Astrocyte (in vitro differentiated cells and primary cell): Measurements from ENCODE around the gene SYT3. TPM values are rescaled to one million over a fixed set of nuclear protein-coding genes. Genes with fewer than 3 reads are reported as not detected.
"Not testable (repeated sequence)": the region's sequence is repeated elsewhere in the genome, so short reads cannot be mapped to it uniquely, and the experiment has no call there.

ENCODE experiments used
- DNase-seq: peaks from one replicate; pipeline ENCODE4 v3.0.0-alpha.2; 2010; ENCODE audit warnings: low read depth
- FAIRE-seq: peaks from 2 replicates; lab custom pipeline; 2011; peaks lifted over from hg19 to GRCh38; lab: Jason Lieb, UNC
- H2AFZ ChIP-seq: 2 replicates; pipeline ENCODE4 v1.6.0; 2012; ENCODE audit warnings: low read depth, low read length, inconsistent platforms
- H3K27ac ChIP-seq: 2 replicates; pipeline ENCODE4 v1.5.1; 2011; ENCODE audit warnings: low read depth, low read length, inconsistent platforms
- H3K27me3 ChIP-seq: 2 replicates; pipeline ENCODE4 v1.6.0; 2011; ENCODE audit warnings: low read length, inconsistent platforms; ENCODE audit not compliant: insufficient read depth
- H3K36me3 ChIP-seq: 2 replicates; pipeline ENCODE4 v1.5.1; 2011; ENCODE audit warnings: low read length, inconsistent platforms; ENCODE audit not compliant: insufficient read depth
- H3K4me1 ChIP-seq: 2 replicates; pipeline ENCODE4 v1.5.1; 2011; ENCODE audit warnings: low read length, inconsistent platforms; ENCODE audit not compliant: insufficient read depth
- H3K4me2 ChIP-seq: 2 replicates; pipeline ENCODE4 v1.6.0; 2012; ENCODE audit warnings: low read length, inconsistent platforms
- H3K4me3 ChIP-seq: 2 replicates; pipeline ENCODE4 v1.5.1; 2011; ENCODE audit warnings: low read depth, mild to moderate bottlenecking, low read length, inconsistent platforms; ENCODE audit not compliant: insufficient read depth
- H3K79me2 ChIP-seq: 2 replicates; pipeline ENCODE4 v1.6.0; 2012; ENCODE audit warnings: mild to moderate bottlenecking, low read length, inconsistent platforms; ENCODE audit not compliant: insufficient read depth
- H3K9ac ChIP-seq: 2 replicates; pipeline ENCODE4 v1.6.0; 2012; ENCODE audit warnings: mild to moderate bottlenecking, low read length, inconsistent platforms
- H3K9me3 ChIP-seq: 2 replicates; pipeline ENCODE4 v1.5.1; 2012; ENCODE audit warnings: low read depth, mild to moderate bottlenecking, low read length, inconsistent platforms; ENCODE audit not compliant: insufficient read depth
- H4K20me1 ChIP-seq: 2 replicates; pipeline ENCODE4 v1.6.0; 2012; ENCODE audit warnings: low read length, inconsistent platforms; ENCODE audit not compliant: insufficient read depth
- H3K27ac Mint-ChIP-seq: one replicate; pipeline ENCODE4 v1.8.0; 2021; ENCODE audit warnings: mild to moderate bottlenecking, mixed read lengths; ENCODE audit not compliant: unreplicated experiment
- H3K27me3 Mint-ChIP-seq: one replicate; pipeline ENCODE4 v1.8.0; 2021; ENCODE audit warnings: low read depth, mixed read lengths; ENCODE audit not compliant: unreplicated experiment
- H3K36me3 Mint-ChIP-seq: one replicate; pipeline ENCODE4 v1.8.0; 2021; ENCODE audit warnings: low read depth, mixed read lengths; ENCODE audit not compliant: unreplicated experiment
- H3K4me1 Mint-ChIP-seq: one replicate; pipeline ENCODE4 v1.8.0; 2021; ENCODE audit warnings: low read depth, mixed read lengths; ENCODE audit not compliant: unreplicated experiment
- H3K4me3 Mint-ChIP-seq: one replicate; pipeline ENCODE4 v1.8.0; 2021; ENCODE audit warnings: mild to moderate bottlenecking, moderate library complexity, mixed read lengths; ENCODE audit not compliant: unreplicated experiment
- H3K9me3 Mint-ChIP-seq: one replicate; pipeline ENCODE4 v1.8.0; 2021; ENCODE audit warnings: mild to moderate bottlenecking, mixed read lengths; ENCODE audit not compliant: unreplicated experiment
- EZH2 ChIP-seq: IDR thresholded peaks from 2 replicates; pipeline ENCODE4 v1.6.1; 2012; ENCODE audit warnings: mild to moderate bottlenecking, low read length, inconsistent platforms; ENCODE audit not compliant: insufficient read depth
- total RNA-seq: library from RNA; stranded (reverse); gene quantifications from 2 replicates; pipeline ENCODE4 v1.2.1, GENCODE V29; 2021
- TF ChIP-seq, protein P1 (sequence below): IDR thresholded peaks from 2 replicates; pipeline ENCODE4 v1.5.1; 2011; ENCODE audit warnings: low read depth, mild to moderate bottlenecking, inconsistent platforms, low read length, moderate library complexity; ENCODE audit not compliant: insufficient read depth

Gene SYT3
- total RNA-seq, 1 donor from 2014 or later: not detected

DNA sequence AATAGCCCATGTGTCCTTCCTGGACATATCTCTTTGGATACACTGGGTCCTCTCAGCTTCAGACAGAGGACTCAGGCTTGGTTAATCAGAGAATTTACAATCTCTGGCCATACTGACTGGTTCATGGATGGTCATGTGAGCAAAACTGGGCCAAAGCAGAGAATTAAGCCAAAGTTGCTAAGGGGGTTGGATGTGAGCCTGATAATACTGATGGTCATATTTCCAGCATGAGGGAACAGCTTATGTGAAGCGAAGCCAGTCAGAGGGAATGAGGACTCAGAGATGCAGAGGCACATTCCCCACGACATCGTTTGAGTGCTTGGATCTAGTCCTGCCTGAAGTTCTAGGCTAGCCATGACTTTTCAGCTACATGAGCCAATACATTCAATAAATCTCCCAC lies 49.5 kb downstream of the SYT3 start:
- TF ChIP-seq, protein P1, sequence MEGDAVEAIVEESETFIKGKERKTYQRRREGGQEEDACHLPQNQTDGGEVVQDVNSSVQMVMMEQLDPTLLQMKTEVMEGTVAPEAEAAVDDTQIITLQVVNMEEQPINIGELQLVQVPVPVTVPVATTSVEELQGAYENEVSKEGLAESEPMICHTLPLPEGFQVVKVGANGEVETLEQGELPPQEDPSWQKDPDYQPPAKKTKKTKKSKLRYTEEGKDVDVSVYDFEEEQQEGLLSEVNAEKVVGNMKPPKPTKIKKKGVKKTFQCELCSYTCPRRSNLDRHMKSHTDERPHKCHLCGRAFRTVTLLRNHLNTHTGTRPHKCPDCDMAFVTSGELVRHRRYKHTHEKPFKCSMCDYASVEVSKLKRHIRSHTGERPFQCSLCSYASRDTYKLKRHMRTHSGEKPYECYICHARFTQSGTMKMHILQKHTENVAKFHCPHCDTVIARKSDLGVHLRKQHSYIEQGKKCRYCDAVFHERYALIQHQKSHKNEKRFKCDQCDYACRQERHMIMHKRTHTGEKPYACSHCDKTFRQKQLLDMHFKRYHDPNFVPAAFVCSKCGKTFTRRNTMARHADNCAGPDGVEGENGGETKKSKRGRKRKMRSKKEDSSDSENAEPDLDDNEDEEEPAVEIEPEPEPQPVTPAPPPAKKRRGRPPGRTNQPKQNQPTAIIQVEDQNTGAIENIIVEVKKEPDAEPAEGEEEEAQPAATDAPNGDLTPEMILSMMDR: no peak
- no peak for TF ChIP-seq EZH2
- Histone ChIP-seq H3K4me1 (no peaks in the 10 kb centered on the region), H2AFZ (no peak overlapping the region), H3K9me3 (no peaks in the 10 kb centered on the region), H3K36me3 (no peaks in the 10 kb centered on the region), H4K20me1 (no peaks in the 10 kb centered on the region), H3K9ac (no peak overlapping the region), H3K27me3 (no peaks in the 10 kb centered on the region), H3K79me2 (no peaks in the 10 kb centered on the region), H3K4me2 (no peak overlapping the region), H3K4me3 (no peak overlapping the region), H3K27ac (no peak overlapping the region)
- no peak overlapping the region for H3K4me3 Mint-ChIP-seq
- DNase-seq (no peak), FAIRE-seq (no peak)
- peaks cover 6% of the 10 kb centered on the region for H3K9me3 Mint-ChIP-seq
- H3K36me3 Mint-ChIP-seq: no peaks in the 10 kb centered on the region
- no peak overlapping the region for H3K27ac Mint-ChIP-seq
- no peaks in the 10 kb centered on the region for H3K27me3 Mint-ChIP-seq
- no peaks in the 10 kb centered on the region for H3K4me1 Mint-ChIP-seq

- H4K20me1 ChIP-seq, H3K27me3 Mint-ChIP-seq: not testable (repeated sequence)
- peaks cover 11% of the 10 kb centered on the region for H3K9me3 Mint-ChIP-seq
Measured at GRCh38 chr19:50581795-50582660, 57.7 kb downstream of the SYT3 start.

DNA sequence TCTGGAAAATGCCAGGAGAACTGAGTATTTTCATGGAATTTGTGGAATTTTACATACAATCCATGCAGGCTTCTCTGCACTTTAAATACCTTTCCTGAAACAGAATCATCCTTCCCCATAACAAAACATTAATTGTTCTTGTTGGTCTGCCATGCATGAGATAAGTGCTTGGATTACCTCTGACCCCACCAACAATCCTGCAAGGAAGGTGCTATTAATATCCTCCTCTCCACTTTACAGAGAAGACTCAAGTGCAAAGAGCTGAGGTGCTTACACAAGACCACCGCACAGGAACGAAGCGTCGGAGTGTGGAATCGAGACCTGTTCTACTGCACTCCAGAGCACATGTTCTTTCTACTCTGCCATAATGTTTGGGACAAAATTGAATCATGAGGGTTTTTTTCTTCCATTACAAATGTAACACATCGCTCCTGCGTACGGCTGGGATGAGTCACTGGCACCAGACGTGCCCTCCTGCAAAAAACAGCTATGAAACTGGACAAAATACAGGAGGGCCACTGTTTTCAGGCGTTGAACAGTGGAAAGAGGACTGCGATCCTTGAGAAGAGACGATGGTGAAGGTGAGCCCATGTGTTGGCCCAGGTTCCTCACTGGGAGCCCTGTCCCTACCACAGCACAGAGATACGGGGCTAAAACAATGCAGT lies 58.6 kb downstream of the SYT3 start:
- Histone ChIP-seq H4K20me1 (no peaks in the 10 kb centered on the region), H3K27me3 (no peaks in the 10 kb centered on the region), H2AFZ (no peak overlapping the region), H3K27ac (no peak overlapping the region), H3K36me3 (no peaks in the 10 kb centered on the region), H3K9ac (no peak overlapping the region), H3K4me2 (no peak overlapping the region), H3K4me3 (no peak overlapping the region), H3K4me1 (no peaks in the 10 kb centered on the region), H3K9me3 (no peaks in the 10 kb centered on the region), H3K79me2 (no peaks in the 10 kb centered on the region)
- no peaks in the 10 kb centered on the region for H3K36me3 Mint-ChIP-seq
- no peak overlapping the region for H3K4me3 Mint-ChIP-seq
- FAIRE-seq (no peak), DNase-seq (no peak)
- no peaks in the 10 kb centered on the region for H3K4me1 Mint-ChIP-seq
- no peaks in the 10 kb centered on the region for H3K27me3 Mint-ChIP-seq
- TF ChIP-seq EZH2: no peak
- TF ChIP-seq, protein P1: no peak
- H3K9me3 Mint-ChIP-seq: peaks cover 11% of the 10 kb centered on the region
- H3K27ac Mint-ChIP-seq: no peak overlapping the region

More at GRCh38 chr19:50581795-50582660, 57.7 kb downstream of the SYT3 start:
- H3K27ac Mint-ChIP-seq, H3K9ac ChIP-seq, FAIRE-seq, H3K9me3 ChIP-seq, H3K36me3 Mint-ChIP-seq, H3K36me3 ChIP-seq, H3K4me3 Mint-ChIP-seq, H3K4me3 ChIP-seq, H3K27me3 ChIP-seq, H2AFZ ChIP-seq, H3K4me2 ChIP-seq, H3K79me2 ChIP-seq, H3K4me1 Mint-ChIP-seq, DNase-seq, H3K27ac ChIP-seq, H3K4me1 ChIP-seq: not testable (repeated sequence)
